ENCODE data around the gene IGF2.

DNA sequence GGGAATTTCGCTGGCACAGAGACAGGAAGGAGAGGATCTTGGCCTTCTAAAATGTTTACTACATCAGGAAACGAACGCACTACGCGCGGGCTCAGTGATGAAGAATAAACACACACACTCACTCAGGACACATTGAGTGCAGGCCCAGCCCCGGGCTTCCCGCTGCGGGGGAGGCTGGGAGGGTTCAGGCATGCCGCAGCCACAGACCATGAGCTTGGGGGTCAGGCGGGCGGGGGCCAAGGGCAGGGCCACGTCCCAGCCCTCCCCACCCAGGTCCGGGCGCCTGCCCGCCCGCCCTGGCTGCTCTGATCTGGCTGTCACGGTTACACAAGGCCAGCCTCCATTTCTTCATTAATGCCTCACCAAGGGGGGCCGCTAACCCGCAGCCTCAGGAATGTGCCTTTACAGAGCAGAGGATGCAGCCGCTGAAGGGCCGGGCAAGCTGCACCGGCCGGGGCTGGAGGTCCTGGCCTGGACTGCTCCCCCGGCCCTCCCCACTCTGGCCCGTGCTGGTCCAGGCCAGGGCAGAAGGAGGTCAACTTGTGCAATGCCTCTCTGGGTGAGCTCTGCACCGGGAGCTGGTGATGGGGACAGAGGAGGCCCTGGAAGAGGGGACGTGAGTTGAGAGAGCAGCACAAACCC lies 41.7 kb downstream of the IGF2 start:
- TF ChIP-seq, protein P1, sequence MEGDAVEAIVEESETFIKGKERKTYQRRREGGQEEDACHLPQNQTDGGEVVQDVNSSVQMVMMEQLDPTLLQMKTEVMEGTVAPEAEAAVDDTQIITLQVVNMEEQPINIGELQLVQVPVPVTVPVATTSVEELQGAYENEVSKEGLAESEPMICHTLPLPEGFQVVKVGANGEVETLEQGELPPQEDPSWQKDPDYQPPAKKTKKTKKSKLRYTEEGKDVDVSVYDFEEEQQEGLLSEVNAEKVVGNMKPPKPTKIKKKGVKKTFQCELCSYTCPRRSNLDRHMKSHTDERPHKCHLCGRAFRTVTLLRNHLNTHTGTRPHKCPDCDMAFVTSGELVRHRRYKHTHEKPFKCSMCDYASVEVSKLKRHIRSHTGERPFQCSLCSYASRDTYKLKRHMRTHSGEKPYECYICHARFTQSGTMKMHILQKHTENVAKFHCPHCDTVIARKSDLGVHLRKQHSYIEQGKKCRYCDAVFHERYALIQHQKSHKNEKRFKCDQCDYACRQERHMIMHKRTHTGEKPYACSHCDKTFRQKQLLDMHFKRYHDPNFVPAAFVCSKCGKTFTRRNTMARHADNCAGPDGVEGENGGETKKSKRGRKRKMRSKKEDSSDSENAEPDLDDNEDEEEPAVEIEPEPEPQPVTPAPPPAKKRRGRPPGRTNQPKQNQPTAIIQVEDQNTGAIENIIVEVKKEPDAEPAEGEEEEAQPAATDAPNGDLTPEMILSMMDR (IDR thresholded peaks at IDR 0.05), result no peak
- no peak for TF ChIP-seq POLR2A (IDR thresholded peaks at IDR 0.05)

Measured in thyroid gland (tissue), 4 donors.